ENCODE results near the gene DNAJC3.
"Not testable (repeated sequence)": the region's sequence is repeated elsewhere in the genome, so short reads cannot be mapped to it uniquely, and the experiment has no call there.

Gene DNAJC3

DNA sequence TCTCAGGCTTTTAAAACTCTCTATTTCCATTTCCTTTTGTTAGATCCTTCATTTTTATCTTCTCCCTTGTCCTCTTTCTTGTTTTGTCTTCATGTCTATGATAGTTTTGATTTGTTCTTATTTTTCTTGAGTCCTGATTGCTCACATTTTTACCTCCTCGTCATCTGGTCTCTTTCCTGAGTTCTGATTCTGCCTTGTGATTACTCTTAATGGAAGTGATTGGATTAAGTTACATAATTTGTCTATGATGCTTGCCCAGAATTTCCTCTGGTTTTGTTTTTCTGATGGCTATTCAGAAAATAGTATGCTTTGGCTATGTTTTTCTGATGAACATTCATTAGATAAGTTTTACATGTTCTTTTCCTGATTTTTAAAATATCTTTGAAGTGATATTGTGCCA is 102.6 kb downstream of the DNAJC3 start:
- peaks cover 21% of the 10 kb centered on the region for H3K4me1 Mint-ChIP-seq
- no peaks in the 10 kb centered on the region for H3K9me3 Mint-ChIP-seq
- no peak overlapping the region for H3K4me3 Mint-ChIP-seq
- no peak for ATAC-seq (replicated peaks; ENCODE audit: extremely low read depth, poor library complexity, severe bottlenecking)
- H3K27me3 Mint-ChIP-seq: no peaks in the 10 kb centered on the region
- H3K36me3 Mint-ChIP-seq (ENCODE audit: insufficient read depth): peaks cover 20% of the 10 kb centered on the region
- H3K27ac Mint-ChIP-seq (ENCODE audit: low read depth): no peak overlapping the region
- no peak for DNase-seq (ENCODE audit: low spot score in 2 of 2)

- ATAC-seq (replicated peaks; ENCODE audit: extremely low read depth, poor library complexity, severe bottlenecking): no peak
- no peaks in the 10 kb centered on the region for H3K27me3 Mint-ChIP-seq
- H3K27ac Mint-ChIP-seq (ENCODE audit: low read depth): no peak overlapping the region
- peaks cover 15% of the 10 kb centered on the region for H3K4me1 Mint-ChIP-seq
- no peaks in the 10 kb centered on the region for H3K9me3 Mint-ChIP-seq
- DNase-seq (ENCODE audit: low spot score in 2 of 2): no peak
- peaks cover 22% of the 10 kb centered on the region for H3K36me3 Mint-ChIP-seq (ENCODE audit: insufficient read depth)
- H3K4me3 Mint-ChIP-seq: no peak overlapping the region
These were observed 104.1 kb downstream of the DNAJC3 start for GRCh38 chr13:95781016-95781415.

DNA sequence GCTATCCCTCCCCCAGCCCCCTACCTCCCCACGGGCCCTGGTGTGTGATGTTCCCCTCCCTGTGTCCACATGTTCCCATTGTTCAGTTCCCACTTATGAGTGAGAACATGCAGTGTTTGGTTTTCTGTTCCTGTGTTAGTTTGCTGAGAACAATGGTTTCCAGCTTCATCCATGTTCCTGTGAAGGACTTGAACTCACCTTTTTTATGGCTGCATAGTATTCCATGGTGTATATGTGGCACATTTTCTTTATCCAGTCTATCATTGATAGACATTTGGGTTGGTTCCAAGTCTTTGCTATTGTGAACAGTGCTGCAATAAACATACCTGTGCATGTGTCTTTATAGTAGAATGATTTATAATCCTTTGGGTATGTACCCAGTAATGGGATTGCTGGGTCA is 105.0 kb downstream of the DNAJC3 start:
- not testable (repeated sequence) for DNase-seq (ENCODE audit: low spot score in 2 of 2); H3K27ac Mint-ChIP-seq (ENCODE audit: low read depth); ATAC-seq (replicated peaks; ENCODE audit: extremely low read depth, poor library complexity, severe bottlenecking); H3K27me3 Mint-ChIP-seq; H3K9me3 Mint-ChIP-seq; H3K4me3 Mint-ChIP-seq
- peaks cover 11% of the 10 kb centered on the region for H3K4me1 Mint-ChIP-seq
- H3K36me3 Mint-ChIP-seq (ENCODE audit: insufficient read depth): peaks cover 25% of the 10 kb centered on the region

DNA sequence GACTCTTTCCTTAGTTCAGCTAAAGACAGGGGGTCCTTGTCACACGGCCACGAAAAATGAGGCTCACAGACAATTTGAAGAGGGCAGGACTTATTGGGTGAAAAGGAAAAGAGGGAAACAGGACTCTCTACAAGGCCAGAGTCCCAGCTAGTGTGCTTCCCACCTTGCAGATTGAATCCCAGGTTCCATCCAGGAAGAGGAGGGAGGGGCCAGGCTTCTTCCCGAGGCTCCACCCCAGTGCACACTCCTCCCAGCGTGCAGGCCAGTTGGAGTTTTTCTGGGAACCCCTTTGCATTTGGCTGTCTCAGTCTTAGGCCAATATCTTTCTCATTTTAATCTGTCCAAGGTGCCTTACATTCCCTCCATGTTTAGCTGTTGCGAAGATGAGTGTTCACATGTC is 106.8 kb downstream of the DNAJC3 start:
- no peak overlapping the region for H3K27ac Mint-ChIP-seq (ENCODE audit: low read depth)
- H3K27me3 Mint-ChIP-seq: no peaks in the 10 kb centered on the region
- DNase-seq (ENCODE audit: low spot score in 2 of 2) (no peak), ATAC-seq (replicated peaks; ENCODE audit: extremely low read depth, poor library complexity, severe bottlenecking) (no peak)
- no peaks in the 10 kb centered on the region for H3K9me3 Mint-ChIP-seq
- H3K36me3 Mint-ChIP-seq (ENCODE audit: insufficient read depth): peaks cover 19% of the 10 kb centered on the region
- H3K4me1 Mint-ChIP-seq: peaks cover 5% of the 10 kb centered on the region
- H3K4me3 Mint-ChIP-seq: no peak overlapping the region

DNA sequence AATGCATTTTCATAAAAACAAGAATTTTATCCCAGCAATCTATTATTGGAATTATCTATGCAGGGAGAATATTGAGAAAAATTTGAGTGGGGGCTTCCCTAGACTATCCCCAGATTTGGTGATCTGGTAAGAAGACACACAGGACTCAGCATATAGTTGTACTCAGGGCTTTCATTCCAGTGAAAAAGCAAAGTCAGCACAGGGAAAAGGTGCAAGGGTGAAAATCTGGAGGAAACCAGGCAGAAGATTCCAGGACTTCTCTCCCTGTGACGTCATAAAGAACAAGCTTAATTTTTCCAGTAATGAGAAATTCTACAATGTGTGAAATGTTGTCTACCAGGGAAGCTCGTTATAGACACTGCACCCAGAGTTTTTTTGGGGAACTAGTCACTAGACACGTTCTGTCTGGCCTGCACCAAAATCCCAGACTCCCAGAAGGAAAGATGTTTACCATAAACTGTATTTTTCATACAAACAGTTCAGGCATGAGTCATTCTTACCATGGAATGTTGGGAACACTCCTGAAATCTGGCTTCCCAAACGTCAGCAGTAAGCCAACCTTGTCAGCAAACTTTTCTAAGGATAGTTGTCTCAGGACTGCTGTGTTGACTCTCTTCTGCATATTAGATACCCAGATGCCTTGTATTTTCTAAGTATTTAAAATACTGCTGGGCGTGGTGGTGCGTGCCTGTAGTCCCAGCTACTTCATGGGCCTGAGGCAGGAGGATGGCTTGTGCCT is 107.4 kb downstream of the DNAJC3 start:
- Mint-ChIP-seq H3K27me3 (no peaks in the 10 kb centered on the region), H3K36me3 (ENCODE audit: insufficient read depth) (peaks cover 21% of the 10 kb centered on the region), H3K4me1 (peaks cover 5% of the 10 kb centered on the region), H3K9me3 (no peaks in the 10 kb centered on the region), H3K27ac (ENCODE audit: low read depth) (no peak overlapping the region), H3K4me3 (no peak overlapping the region)
- no peak for DNase-seq (ENCODE audit: low spot score in 2 of 2)
- no peak for ATAC-seq (replicated peaks; ENCODE audit: extremely low read depth, poor library complexity, severe bottlenecking)

GRCh38 chr13:95784900-95785290 is 108.0 kb downstream of the DNAJC3 start:
- peaks cover 25% of the 10 kb centered on the region for H3K36me3 Mint-ChIP-seq (ENCODE audit: insufficient read depth)
- DNase-seq (ENCODE audit: low spot score in 2 of 2) (no peak), ATAC-seq (replicated peaks; ENCODE audit: extremely low read depth, poor library complexity, severe bottlenecking) (no peak)

GRCh38 chr13:95787356-95788099 is 110.6 kb downstream of the DNAJC3 start:
- Mint-ChIP-seq H3K9me3 (no peaks in the 10 kb centered on the region), H3K27ac (ENCODE audit: low read depth) (no peak overlapping the region), H3K27me3 (no peaks in the 10 kb centered on the region), H3K4me1 (peaks cover 10% of the 10 kb centered on the region), H3K4me3 (no peak overlapping the region), H3K36me3 (ENCODE audit: insufficient read depth) (peaks cover 37% of the 10 kb centered on the region)
- DNase-seq (ENCODE audit: low spot score in 2 of 2) (no peak), ATAC-seq (replicated peaks; ENCODE audit: extremely low read depth, poor library complexity, severe bottlenecking) (no peak)

More at GRCh38 chr13:95784900-95785290, 108.0 kb downstream of the DNAJC3 start:
- H3K9me3 Mint-ChIP-seq: no peaks in the 10 kb centered on the region
- H3K4me1 Mint-ChIP-seq: peaks cover 7% of the 10 kb centered on the region
- no peaks in the 10 kb centered on the region for H3K27me3 Mint-ChIP-seq
- H3K4me3 Mint-ChIP-seq: no peak overlapping the region
- no peak overlapping the region for H3K27ac Mint-ChIP-seq (ENCODE audit: low read depth)

GRCh38 chr13:95788100-95788463 is 111.1 kb downstream of the DNAJC3 start:
- H3K9me3 Mint-ChIP-seq: no peaks in the 10 kb centered on the region
- DNase-seq (ENCODE audit: low spot score in 2 of 2): no peak
- no peak overlapping the region for H3K4me3 Mint-ChIP-seq
- H3K4me1 Mint-ChIP-seq: peaks cover 5% of the 10 kb centered on the region
- H3K27ac Mint-ChIP-seq (ENCODE audit: low read depth): no peak overlapping the region
- H3K27me3 Mint-ChIP-seq: no peaks in the 10 kb centered on the region
- no peak for ATAC-seq (replicated peaks; ENCODE audit: extremely low read depth, poor library complexity, severe bottlenecking)
- peaks cover 42% of the 10 kb centered on the region for H3K36me3 Mint-ChIP-seq (ENCODE audit: insufficient read depth)

DNA sequence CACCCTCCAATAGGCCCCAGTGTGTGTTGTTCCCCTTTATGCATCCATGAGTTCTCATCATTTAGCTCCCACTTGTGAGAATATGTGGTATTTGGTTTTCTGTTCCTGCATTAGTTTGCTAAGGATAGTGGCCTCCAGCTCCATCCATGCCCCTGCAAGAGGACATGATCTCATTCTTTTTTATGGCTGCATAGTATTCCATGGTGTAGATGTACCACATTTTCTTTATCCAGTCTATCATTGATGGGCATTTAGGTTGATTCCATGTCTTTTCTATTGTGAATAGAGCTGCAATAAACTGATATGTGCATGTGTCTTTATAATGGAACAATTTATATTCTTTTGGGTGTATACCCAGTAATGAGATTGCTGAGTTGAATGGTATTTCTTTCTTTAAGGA is 112.4 kb downstream of the DNAJC3 start:
- H3K36me3 Mint-ChIP-seq (ENCODE audit: insufficient read depth): peaks cover 46% of the 10 kb centered on the region
- not testable (repeated sequence) for ATAC-seq (replicated peaks; ENCODE audit: extremely low read depth, poor library complexity, severe bottlenecking); H3K9me3 Mint-ChIP-seq; H3K27me3 Mint-ChIP-seq; H3K4me3 Mint-ChIP-seq; H3K27ac Mint-ChIP-seq (ENCODE audit: low read depth); DNase-seq (ENCODE audit: low spot score in 2 of 2); H3K4me1 Mint-ChIP-seq

DNA sequence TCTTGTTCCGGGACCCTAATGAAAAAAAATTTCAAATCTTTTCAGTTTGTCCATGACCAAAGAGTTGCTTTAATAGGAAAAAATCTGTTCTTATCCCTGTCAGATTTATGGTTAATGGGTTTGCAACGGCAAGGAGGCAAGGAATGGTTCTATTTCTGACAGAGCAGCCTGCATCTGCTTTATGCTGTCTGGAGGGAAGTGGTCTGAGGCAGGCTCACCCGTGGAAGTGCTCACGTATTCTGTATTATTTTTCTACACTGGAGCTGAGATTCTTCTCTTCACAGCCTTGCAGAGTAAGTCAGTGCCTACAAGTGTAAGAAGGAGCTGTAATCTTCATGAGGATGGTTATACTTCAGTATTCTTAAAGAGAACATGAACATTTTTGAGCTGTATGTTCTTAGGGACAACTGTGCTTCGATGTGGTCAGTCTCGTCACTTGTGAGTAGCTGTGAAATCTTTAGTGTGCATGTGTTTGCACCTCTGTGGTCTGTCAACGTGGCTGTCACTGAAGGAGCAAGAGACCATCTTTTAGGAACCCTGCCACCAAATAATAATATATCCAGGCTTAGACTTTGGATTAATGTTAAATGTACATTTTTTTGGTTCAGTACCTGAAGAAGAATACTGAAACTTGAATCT is 114.3 kb downstream of the DNAJC3 start:
- Mint-ChIP-seq H3K9me3 (no peaks in the 10 kb centered on the region), H3K27ac (ENCODE audit: low read depth) (no peak overlapping the region), H3K4me3 (no peak overlapping the region), H3K36me3 (ENCODE audit: insufficient read depth) (peaks cover 42% of the 10 kb centered on the region), H3K4me1 (peaks cover 5% of the 10 kb centered on the region), H3K27me3 (no peaks in the 10 kb centered on the region)
- no peak for DNase-seq (ENCODE audit: low spot score in 2 of 2)
- ATAC-seq (replicated peaks; ENCODE audit: extremely low read depth, poor library complexity, severe bottlenecking): no peak

GRCh38 chr13:95793018-95793555 is 116.1 kb downstream of the DNAJC3 start:
- Mint-ChIP-seq H3K4me3 (no peak overlapping the region), H3K27me3 (no peaks in the 10 kb centered on the region), H3K4me1 (peaks cover 5% of the 10 kb centered on the region), H3K9me3 (no peaks in the 10 kb centered on the region), H3K27ac (ENCODE audit: low read depth) (peak overlapping the region; percentile 38), H3K36me3 (ENCODE audit: insufficient read depth) (peaks cover 29% of the 10 kb centered on the region)
- ATAC-seq (replicated peaks; ENCODE audit: extremely low read depth, poor library complexity, severe bottlenecking): no peak
- no peak for DNase-seq (ENCODE audit: low spot score in 2 of 2)

- peaks cover 29% of the 10 kb centered on the region for H3K36me3 Mint-ChIP-seq (ENCODE audit: insufficient read depth)
- peaks cover 5% of the 10 kb centered on the region for H3K4me1 Mint-ChIP-seq
- no peak overlapping the region for H3K27ac Mint-ChIP-seq (ENCODE audit: low read depth)
- DNase-seq (ENCODE audit: low spot score in 2 of 2) (no peak), ATAC-seq (replicated peaks; ENCODE audit: extremely low read depth, poor library complexity, severe bottlenecking) (no peak)
- H3K27me3 Mint-ChIP-seq: no peaks in the 10 kb centered on the region
- H3K4me3 Mint-ChIP-seq: no peak overlapping the region
- no peaks in the 10 kb centered on the region for H3K9me3 Mint-ChIP-seq
These were observed 116.8 kb downstream of the DNAJC3 start for GRCh38 chr13:95793781-95794180.
